Spleen (tissue), 7 donors: ENCODE data around the gene ART1.

Experiments used
- CTCF ChIP-seq, 11 experiments: fragments of 200-600 bp in 7 of 11; fragments of 450-650 bp in 4 of 11; sonication (generic) in 4 of 11; IDR thresholded peaks in 8 of 11; conservative IDR thresholded peaks in 3 of 11; 1 replicate in 7 of 11; 2 replicates in 4 of 11; pipeline versions ENCODE4 v1.4.0 to v1.8.0; 2016 to 2021; ENCODE audit warnings: antibody characterized with exemption in 11 of 11, inconsistent platforms in 4 of 11, mild to moderate bottlenecking in 1 of 11
- POLR2AphosphoS5 ChIP-seq, 3 donors: sonication (generic); formaldehyde crosslinking; IDR thresholded peaks; one replicate each; pipeline ENCODE4 v1.5.1; 2017; ENCODE audit warnings: antibody characterized with exemption in 3 of 3
- donor health status: DM: no; HTN: no; CAD: no; lungs with moderate emphysema.
- donor health status: DM: no; HTN: no; CAD: no.
- donor health status: DM: no; HTN: no; CAD: no.

- TF ChIP-seq CTCF (IDR thresholded peaks at IDR 0.05 in 8 of 11, conservative IDR thresholded peaks at IDR 0.05 in 3 of 11) (peak; percentile 30 to 81 (median 69)), POLR2AphosphoS5 (IDR thresholded peaks at IDR 0.05) (no peak)
Observed at GRCh38 chr11:3609416-3610265, 35.3 kb upstream of the ART1 start.
